Naive thymus-derived CD4-positive, alpha-beta T cell (primary cell): ENCODE data around the gene CDH4. TPM values are rescaled to one million over a fixed set of nuclear protein-coding genes. Genes with fewer than 3 reads are reported as not detected.

Experiments
- ATAC-seq: fragments of 150-1000 bp; cut with Tn5 transposase; 2 replicates; pipeline ENCODE4 v1.10.0; 2021; ENCODE audit warnings: mild to moderate bottlenecking, moderate library complexity
- CTCF ChIA-PET: fragments of 350-600 bp; sonication (Branson Sonifier 250); formaldehyde crosslinking; loops from one replicate; lab custom pipeline; 2021; ENCODE audit warnings: antibody characterized with exemption; lab: Charles Lee
- POLR2A ChIA-PET: fragments of 350-600 bp; sonication (Branson Sonifier 250); formaldehyde crosslinking; loops from one replicate; lab custom pipeline; 2021; ENCODE audit warnings: antibody characterized with exemption, inconsistent platforms; lab: Charles Lee
- DNase-seq, 9 donors: peaks; one replicate each; pipeline versions ENCODE4 v3.0.0 to v3.0.0-alpha.2; 2020 to 2022; ENCODE audit warnings: mixed read lengths in 1 of 9
- H3K27ac ChIP-seq: one replicate; pipeline ENCODE4 v1.7.0; 2013; ENCODE audit warnings: mild to moderate bottlenecking, low read depth, low read length, moderate library complexity
- H3K27me3 ChIP-seq, 2 donors: one replicate each; pipeline ENCODE4 v1.7.0; 2013; ENCODE audit warnings: low read length in 2 of 2, mild to moderate bottlenecking in 2 of 2, moderate library complexity in 2 of 2; ENCODE audit not compliant: control insufficient read depth in 2 of 2, insufficient read depth in 2 of 2
- H3K36me3 ChIP-seq, 3 experiments: 1 replicate in 2 of 3; 2 replicates in 1 of 3; pipeline ENCODE4 v1.7.0; 2013; ENCODE audit warnings: low read length in 3 of 3, mild to moderate bottlenecking in 3 of 3, moderate library complexity in 1 of 3; ENCODE audit not compliant: insufficient read depth in 3 of 3, control insufficient read depth in 2 of 3
- H3K4me1 ChIP-seq, 2 donors: one replicate each; pipeline ENCODE4 v1.7.0; 2013; ENCODE audit warnings: low read length in 2 of 2, mild to moderate bottlenecking in 2 of 2, moderate library complexity in 1 of 2; ENCODE audit not compliant: control insufficient read depth in 2 of 2, insufficient read depth in 2 of 2
- H3K4me3 ChIP-seq: 2 replicates; pipeline ENCODE4 v1.7.0; 2013; ENCODE audit warnings: mild to moderate bottlenecking, low read length
- H3K9me3 ChIP-seq, 3 experiments: 1 replicate in 2 of 3; 2 replicates in 1 of 3; pipeline ENCODE4 v1.7.0; 2013; ENCODE audit warnings: low read length in 3 of 3; ENCODE audit not compliant: control insufficient read depth in 2 of 3
- H3K27ac Mint-ChIP-seq, 9 donors: one replicate each; pipeline ENCODE4 v1.8.0; 2020 to 2022; ENCODE audit warnings: mixed read lengths in 9 of 9, mild to moderate bottlenecking in 8 of 9, moderate library complexity in 5 of 9, inconsistent platforms in 2 of 9
- H3K27me3 Mint-ChIP-seq, 5 donors: one replicate each; pipeline ENCODE4 v1.8.0; 2021 to 2022; ENCODE audit warnings: mixed read lengths in 5 of 5, mild to moderate bottlenecking in 1 of 5
- H3K36me3 Mint-ChIP-seq, 5 donors: one replicate each; pipeline ENCODE4 v1.8.0; 2020 to 2022; ENCODE audit warnings: mixed read lengths in 5 of 5, mild to moderate bottlenecking in 3 of 5, inconsistent platforms in 1 of 5
- H3K4me1 Mint-ChIP-seq, 7 donors: one replicate each; pipeline ENCODE4 v1.8.0; 2020 to 2022; ENCODE audit warnings: mixed read lengths in 7 of 7, mild to moderate bottlenecking in 3 of 7, inconsistent platforms in 1 of 7
- H3K4me3 Mint-ChIP-seq, 10 donors: one replicate each; pipeline ENCODE4 v1.8.0; 2020 to 2022; ENCODE audit warnings: mild to moderate bottlenecking in 10 of 10, mixed read lengths in 10 of 10, moderate library complexity in 6 of 10, inconsistent platforms in 2 of 10
- H3K9me3 Mint-ChIP-seq, 11 donors: one replicate each; pipeline ENCODE4 v1.8.0; 2020 to 2022; ENCODE audit warnings: mixed read lengths in 11 of 11, mild to moderate bottlenecking in 4 of 11, inconsistent platforms in 1 of 11, moderate library complexity in 1 of 11
- intact Hi-C, 2 donors: fragments of 100-400 bp; cut with micrococcal nuclease; formaldehyde crosslinking; loops; one replicate each; pipeline ENCODE4 v1.15.1; 2023
- polyA plus RNA-seq, 2 donors: library from polyadenylated mRNA; unstranded; fragments of 300-500 nt; fragmentation: Illumina TruSeq; gene quantifications; one replicate each; pipeline ENCODE4 v1.2.3, GENCODE V29; 2021
- total RNA-seq, 6 experiments: library from RNA in 5 of 6; stranded (reverse) in 5 of 6; gene quantifications; 1 replicate in 5 of 6; 2 replicates in 1 of 6; pipeline ENCODE4 v1.2.3 and lab custom pipeline; 2021 to 2026

The CDH4 gene
- total and polyA plus RNA-seq, 7 experiments from 2014 or later: 0.05 to 0.43 (median 0.14) TPM; not detected in 1

DNA sequence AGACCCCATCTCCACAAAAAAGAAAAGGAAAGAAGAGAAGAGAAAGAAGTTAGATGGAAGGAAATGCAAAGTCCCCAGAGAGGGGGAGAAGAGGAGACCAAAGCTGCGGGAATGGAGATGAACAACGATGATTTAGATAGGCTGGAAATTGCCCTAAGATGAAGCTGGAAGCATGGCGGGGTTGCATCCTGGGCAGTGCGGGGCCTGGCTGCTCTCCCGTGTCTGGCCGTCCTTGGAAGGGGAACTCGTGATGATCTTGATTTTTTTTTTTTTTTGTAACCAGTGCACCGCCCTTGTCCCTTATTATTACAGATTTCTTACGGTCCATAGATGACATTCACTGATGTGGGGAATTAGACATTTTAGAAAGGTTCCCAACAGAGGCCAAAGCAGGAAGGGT is 276.5 kb downstream of the CDH4 start:
- no peaks in the 10 kb centered on the region for H3K4me1 Mint-ChIP-seq
- H3K36me3 Mint-ChIP-seq: no peaks in the 10 kb centered on the region
- H3K27ac ChIP-seq: no peak overlapping the region
- H3K4me3 Mint-ChIP-seq: no peak overlapping the region
- H3K27me3 ChIP-seq: no peaks in the 10 kb centered on the region
- peaks cover 0 to 4% (median 0%) of the 10 kb centered on the region in 11 donors for H3K9me3 Mint-ChIP-seq
- no peak overlapping the region for H3K4me3 ChIP-seq
- DNase-seq: no peak
- no peak overlapping the region for H3K27ac Mint-ChIP-seq
- ATAC-seq: no peak
- H3K9me3 ChIP-seq: no peaks in the 10 kb centered on the region
- ChIA-PET CTCF (no interaction called here), POLR2A (no interaction called here)
- no peaks in the 10 kb centered on the region for H3K36me3 ChIP-seq
- H3K4me1 ChIP-seq: no peaks in the 10 kb centered on the region
- H3K27me3 Mint-ChIP-seq: peaks cover 0 to 22% (median 0%) of the 10 kb centered on the region in 5 donors
- intact Hi-C loops: no loop called here

DNA sequence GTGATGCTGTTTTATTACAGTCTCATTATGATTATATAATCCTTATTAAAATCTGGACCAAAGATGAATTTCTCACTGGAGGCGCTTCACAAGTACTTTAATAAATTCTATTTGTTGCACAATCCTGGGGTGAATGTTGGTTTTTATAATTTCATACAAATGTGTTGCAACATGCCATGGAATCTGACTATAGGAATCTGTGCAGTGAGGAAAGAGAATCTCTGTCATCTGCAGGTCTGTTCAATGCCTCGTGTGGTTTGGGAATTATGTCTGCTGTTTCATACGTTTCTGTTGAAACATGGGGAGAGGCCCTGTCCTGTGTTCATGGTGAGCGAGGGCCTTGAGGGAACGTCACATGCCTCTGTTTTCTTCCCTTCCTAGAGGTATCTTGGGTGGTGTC is 277.3 kb downstream of the CDH4 start:
- intact Hi-C loops: no loop called here
- Mint-ChIP-seq H3K27ac (no peak overlapping the region), H3K27me3 (peaks cover 0 to 22% (median 0%) of the 10 kb centered on the region in 5 donors), H3K9me3 (peaks cover 0 to 4% (median 0%) of the 10 kb centered on the region in 11 donors), H3K4me1 (no peaks in the 10 kb centered on the region), H3K36me3 (no peaks in the 10 kb centered on the region), H3K4me3 (no peak overlapping the region)
- H3K27me3 ChIP-seq: no peaks in the 10 kb centered on the region
- no peak overlapping the region for H3K27ac ChIP-seq
- H3K9me3 ChIP-seq: no peaks in the 10 kb centered on the region
- no peaks in the 10 kb centered on the region for H3K4me1 ChIP-seq
- H3K4me3 ChIP-seq: no peak overlapping the region
- POLR2A ChIA-PET: no interaction called here
- ATAC-seq (no peak), DNase-seq (no peak)
- CTCF ChIA-PET: no interaction called here
- no peaks in the 10 kb centered on the region for H3K36me3 ChIP-seq

DNA sequence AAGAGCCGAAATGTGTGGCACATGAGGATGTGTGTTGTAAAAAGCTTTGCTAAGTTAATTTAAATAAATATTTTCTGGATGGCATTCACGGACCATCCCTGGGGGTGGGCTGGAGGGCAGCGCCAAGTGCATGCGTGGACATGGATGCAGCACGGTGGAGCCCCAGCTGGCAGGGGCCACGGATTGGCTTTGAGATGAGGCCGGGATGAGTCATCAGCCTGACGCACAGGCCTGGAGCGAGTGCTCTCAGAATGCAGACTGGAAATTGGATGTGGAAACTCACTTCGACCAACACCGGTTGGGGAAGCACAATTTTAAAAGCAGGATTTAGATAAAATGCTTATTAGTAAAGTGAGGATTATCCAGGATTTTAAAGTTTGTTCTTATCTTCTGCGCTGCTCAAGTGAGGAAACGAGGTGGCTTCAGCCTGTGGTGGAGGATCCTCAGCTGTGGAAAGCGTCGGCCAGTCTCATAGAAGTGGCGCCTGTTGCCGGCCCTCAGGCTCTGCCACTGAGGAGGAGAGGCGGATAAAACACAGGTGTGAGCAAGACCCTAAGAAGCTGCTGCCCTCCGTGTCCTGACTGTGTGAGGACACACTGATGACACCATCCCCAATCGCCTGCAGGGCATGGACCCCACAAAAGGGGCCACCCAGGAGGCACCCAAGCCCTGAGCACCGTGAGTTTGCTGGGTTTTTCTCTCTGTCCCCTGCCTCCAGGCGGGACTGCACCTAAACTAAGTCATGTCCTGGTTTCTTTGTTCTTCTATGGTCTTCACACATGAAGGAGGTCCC is 279.7 kb downstream of the CDH4 start:
- H3K4me1 Mint-ChIP-seq: no peaks in the 10 kb centered on the region
- H3K9me3 Mint-ChIP-seq: peaks cover 0 to 4% (median 0%) of the 10 kb centered on the region in 11 donors
- Histone ChIP-seq H3K9me3 (no peaks in the 10 kb centered on the region), H3K36me3 (no peaks in the 10 kb centered on the region), H3K27ac (no peak overlapping the region), H3K27me3 (no peaks in the 10 kb centered on the region), H3K4me1 (no peaks in the 10 kb centered on the region), H3K4me3 (no peak overlapping the region)
- no peak overlapping the region for H3K4me3 Mint-ChIP-seq
- intact Hi-C loops: no loop called here
- H3K27me3 Mint-ChIP-seq: peaks cover 0 to 8% (median 0%) of the 10 kb centered on the region in 5 donors
- ATAC-seq (no peak), DNase-seq (no peak)
- POLR2A ChIA-PET: no interaction called here
- no peak overlapping the region for H3K27ac Mint-ChIP-seq
- H3K36me3 Mint-ChIP-seq: no peaks in the 10 kb centered on the region
- CTCF ChIA-PET: no interaction called here

DNA sequence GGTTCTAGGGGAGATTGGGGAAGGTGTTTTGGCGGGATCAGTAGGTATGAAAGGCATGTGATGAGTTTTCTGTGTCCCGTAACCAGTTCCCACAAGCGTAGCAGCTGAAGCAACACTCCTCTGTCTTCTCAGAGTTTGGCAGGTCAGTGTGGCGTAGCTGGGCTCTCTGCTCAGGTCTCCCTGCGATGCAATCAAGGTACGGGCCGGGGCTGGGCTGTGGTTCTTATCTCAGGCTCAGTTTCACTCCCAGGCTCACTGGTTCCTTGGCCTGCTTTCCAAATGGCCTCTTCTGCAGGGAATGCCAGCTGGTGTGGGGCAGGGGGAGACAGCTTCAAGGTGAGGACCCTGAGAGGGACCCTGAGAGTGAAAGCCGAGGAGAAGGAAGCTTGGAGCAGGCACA is 280.7 kb downstream of the CDH4 start:
- H3K27ac Mint-ChIP-seq: no peak overlapping the region
- H3K4me1 Mint-ChIP-seq: no peaks in the 10 kb centered on the region
- H3K9me3 Mint-ChIP-seq: peaks cover 0 to 4% (median 0%) of the 10 kb centered on the region in 11 donors
- H3K36me3 ChIP-seq: no peaks in the 10 kb centered on the region
- ChIA-PET CTCF (no interaction called here), POLR2A (no interaction called here)
- ATAC-seq (no peak), DNase-seq (no peak)
- peaks cover 0 to 5% (median 0%) of the 10 kb centered on the region in 5 donors for H3K27me3 Mint-ChIP-seq
- no peaks in the 10 kb centered on the region for H3K36me3 Mint-ChIP-seq
- H3K27ac ChIP-seq: no peak overlapping the region
- intact Hi-C loops: no loop called here
- H3K4me1 ChIP-seq: no peaks in the 10 kb centered on the region
- H3K4me3 ChIP-seq: no peak overlapping the region
- H3K9me3 ChIP-seq: no peaks in the 10 kb centered on the region
- no peaks in the 10 kb centered on the region for H3K27me3 ChIP-seq
- no peak overlapping the region for H3K4me3 Mint-ChIP-seq

DNA sequence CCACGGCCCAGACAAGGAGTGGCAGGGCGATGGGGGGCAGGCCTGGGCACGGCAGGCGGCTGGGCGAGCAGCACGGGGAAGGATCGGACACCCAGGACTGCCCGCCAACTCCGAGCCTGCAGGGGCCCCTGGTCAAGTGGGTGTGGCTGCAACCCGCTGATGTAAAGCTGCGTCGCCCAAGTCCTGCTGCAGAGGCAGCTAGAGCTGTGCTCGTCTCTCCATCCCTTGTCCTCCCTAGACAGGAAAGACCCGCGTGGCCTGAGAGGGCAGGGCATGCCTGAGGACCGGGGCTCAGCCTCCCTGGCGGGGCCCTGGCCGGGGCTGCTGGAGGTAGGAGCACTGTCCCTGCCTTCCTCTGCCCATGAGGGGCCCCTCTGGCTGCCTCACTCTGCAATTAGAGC is 281.2 kb downstream of the CDH4 start:
- intact Hi-C loops: no loop called here
- no peak overlapping the region for H3K4me3 ChIP-seq
- CTCF ChIA-PET: no interaction called here
- Mint-ChIP-seq H3K27me3 (peaks cover 0 to 5% (median 0%) of the 10 kb centered on the region in 5 donors), H3K4me3 (no peak overlapping the region), H3K9me3 (peaks cover 0 to 4% (median 0%) of the 10 kb centered on the region in 11 donors), H3K4me1 (no peaks in the 10 kb centered on the region), H3K27ac (no peak overlapping the region), H3K36me3 (no peaks in the 10 kb centered on the region)
- H3K9me3 ChIP-seq: no peaks in the 10 kb centered on the region
- POLR2A ChIA-PET: no interaction called here
- H3K27me3 ChIP-seq: no peaks in the 10 kb centered on the region
- ATAC-seq (no peak), DNase-seq (no peak)
- H3K36me3 ChIP-seq: no peaks in the 10 kb centered on the region
- H3K27ac ChIP-seq: no peak overlapping the region
- no peaks in the 10 kb centered on the region for H3K4me1 ChIP-seq

DNA sequence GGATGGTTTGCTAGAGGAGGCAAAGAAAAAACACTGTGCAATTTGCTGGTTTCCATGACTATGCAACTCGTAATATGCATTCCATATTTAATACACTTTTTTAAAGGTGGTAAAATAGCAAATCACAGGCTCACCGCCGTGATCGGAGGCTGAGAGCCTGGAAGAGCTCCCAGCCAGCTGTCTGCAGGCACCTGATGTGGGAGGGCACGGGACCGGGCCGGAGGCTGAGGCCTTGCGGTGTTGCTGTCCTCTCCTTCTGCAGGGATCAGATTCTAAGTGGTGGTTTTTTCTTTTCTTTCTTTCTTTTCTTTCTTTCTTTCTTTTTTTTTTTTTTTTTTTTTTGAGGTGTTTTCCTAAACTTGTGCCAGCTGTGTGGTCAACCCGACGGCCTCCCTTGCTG is 282.3 kb downstream of the CDH4 start:
- no peak overlapping the region for H3K27ac Mint-ChIP-seq
- Histone ChIP-seq H3K9me3 (no peaks in the 10 kb centered on the region), H3K4me3 (no peak overlapping the region), H3K4me1 (no peaks in the 10 kb centered on the region), H3K27me3 (no peaks in the 10 kb centered on the region), H3K27ac (no peak overlapping the region), H3K36me3 (no peaks in the 10 kb centered on the region)
- no peak overlapping the region for H3K4me3 Mint-ChIP-seq
- no peaks in the 10 kb centered on the region for H3K36me3 Mint-ChIP-seq
- POLR2A ChIA-PET: no interaction called here
- ATAC-seq (no peak), DNase-seq (no peak)
- CTCF ChIA-PET: no interaction called here
- H3K4me1 Mint-ChIP-seq: peaks cover 0 to 1% (median 0%) of the 10 kb centered on the region in 7 donors
- peaks cover 0 to 4% (median 0%) of the 10 kb centered on the region in 11 donors for H3K9me3 Mint-ChIP-seq
- intact Hi-C loops: no loop called here
- H3K27me3 Mint-ChIP-seq: no peaks in the 10 kb centered on the region

DNA sequence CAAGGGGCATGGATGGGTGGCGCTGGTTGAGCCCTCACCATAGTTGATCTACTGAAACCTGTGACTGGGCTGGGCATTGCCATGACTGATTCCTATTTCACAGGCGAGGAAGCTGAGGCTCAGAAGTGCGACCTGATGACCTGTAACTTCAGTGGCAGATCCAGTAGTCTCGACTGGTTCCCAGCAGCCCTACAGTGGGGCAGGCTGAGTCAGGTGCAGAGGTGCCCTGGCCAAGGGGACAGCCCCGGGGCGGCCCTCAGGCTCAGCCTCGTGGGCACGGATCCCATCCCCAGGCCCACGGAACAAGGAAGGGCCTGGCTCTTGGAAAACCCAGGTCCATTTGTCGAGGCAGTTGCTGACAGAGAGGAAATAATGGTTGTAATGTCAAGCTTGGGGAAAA is 283.0 kb downstream of the CDH4 start:
- no peaks in the 10 kb centered on the region for H3K27me3 Mint-ChIP-seq

More for the DNA sequence above, 283.0 kb downstream of the CDH4 start:
- CTCF ChIA-PET: no interaction called here
- Histone ChIP-seq H3K4me1 (no peaks in the 10 kb centered on the region), H3K36me3 (no peaks in the 10 kb centered on the region), H3K27me3 (no peaks in the 10 kb centered on the region), H3K27ac (no peak overlapping the region), H3K9me3 (no peaks in the 10 kb centered on the region), H3K4me3 (no peak overlapping the region)
- intact Hi-C loops: no loop called here
- Mint-ChIP-seq H3K4me1 (peaks cover 0 to 1% (median 0%) of the 10 kb centered on the region in 7 donors), H3K4me3 (no peak overlapping the region), H3K27ac (no peak overlapping the region), H3K36me3 (no peaks in the 10 kb centered on the region), H3K9me3 (peaks cover 0 to 4% (median 0%) of the 10 kb centered on the region in 11 donors)
- POLR2A ChIA-PET: no interaction called here
- ATAC-seq (no peak), DNase-seq (no peak)
